Liver (tissue), 3 donors: ENCODE data around the gene GUCY1A1.

Source experiments
- ATF3 ChIP-seq: IDR thresholded peaks from 2 replicates; pipeline ENCODE4 v1.6.1; 2016; ENCODE audit warnings: antibody characterized with exemption
- EGR1 ChIP-seq, 2 donors: IDR thresholded peaks; 2 replicates each; pipeline ENCODE4 v1.6.1; 2016 to 2018; ENCODE audit warnings: antibody characterized with exemption in 2 of 2, low read depth in 2 of 2
- GABPA ChIP-seq, 2 donors: IDR thresholded peaks in 1 of 2; conservative IDR thresholded peaks in 1 of 2; 2 replicates each; pipeline ENCODE4 v1.6.1; 2016; ENCODE audit warnings: antibody characterized with exemption in 2 of 2, mild to moderate bottlenecking in 1 of 2, moderate library complexity in 1 of 2
- JUND ChIP-seq, 2 donors: IDR thresholded peaks; 2 replicates each; pipeline ENCODE4 v1.6.1; 2016; ENCODE audit warnings: antibody characterized with exemption in 2 of 2
- RAD21 ChIP-seq, 2 donors: IDR thresholded peaks; 2 replicates each; pipeline ENCODE4 v1.6.1; 2016; ENCODE audit warnings: antibody characterized with exemption in 2 of 2, mild to moderate bottlenecking in 2 of 2
- REST ChIP-seq: IDR thresholded peaks from 2 replicates; pipeline ENCODE4 v1.6.1; 2016; ENCODE audit warnings: antibody characterized with exemption, mild to moderate bottlenecking
- RXRA ChIP-seq, 2 donors: IDR thresholded peaks; 2 replicates each; pipeline ENCODE4 v1.6.1; 2017 to 2018; ENCODE audit warnings: antibody characterized with exemption in 2 of 2, mild to moderate bottlenecking in 1 of 2
- SP1 ChIP-seq: IDR thresholded peaks from 2 replicates; pipeline ENCODE4 v1.6.1; 2018; ENCODE audit warnings: antibody characterized with exemption, mild to moderate bottlenecking
- TAF1 ChIP-seq: conservative IDR thresholded peaks from 2 replicates; pipeline ENCODE4 v1.6.1; 2016; ENCODE audit warnings: antibody characterized with exemption, mild to moderate bottlenecking
- YY1 ChIP-seq: IDR thresholded peaks from 2 replicates; pipeline ENCODE4 v1.6.1; 2016; ENCODE audit warnings: antibody characterized with exemption, mild to moderate bottlenecking
- TF ChIP-seq, protein P1 (sequence below): fragments of 150-350 bp; IDR thresholded peaks from 2 replicates; pipeline ENCODE4 v1.5.1; 2017; ENCODE audit warnings: improper control_type of control experiment, low read depth, low read length; ENCODE audit not compliant: missing input control
- TF ChIP-seq, protein P2 (sequence below): IDR thresholded peaks from 2 replicates; pipeline ENCODE4 v1.6.1; 2016; ENCODE audit warnings: antibody characterized with exemption
- TF ChIP-seq, protein P3 (sequence below): IDR thresholded peaks from 2 replicates; pipeline ENCODE4 v1.6.1; 2016; ENCODE audit warnings: antibody characterized with exemption
- donor health status: healthy.
- donor health status: healthy.

DNA sequence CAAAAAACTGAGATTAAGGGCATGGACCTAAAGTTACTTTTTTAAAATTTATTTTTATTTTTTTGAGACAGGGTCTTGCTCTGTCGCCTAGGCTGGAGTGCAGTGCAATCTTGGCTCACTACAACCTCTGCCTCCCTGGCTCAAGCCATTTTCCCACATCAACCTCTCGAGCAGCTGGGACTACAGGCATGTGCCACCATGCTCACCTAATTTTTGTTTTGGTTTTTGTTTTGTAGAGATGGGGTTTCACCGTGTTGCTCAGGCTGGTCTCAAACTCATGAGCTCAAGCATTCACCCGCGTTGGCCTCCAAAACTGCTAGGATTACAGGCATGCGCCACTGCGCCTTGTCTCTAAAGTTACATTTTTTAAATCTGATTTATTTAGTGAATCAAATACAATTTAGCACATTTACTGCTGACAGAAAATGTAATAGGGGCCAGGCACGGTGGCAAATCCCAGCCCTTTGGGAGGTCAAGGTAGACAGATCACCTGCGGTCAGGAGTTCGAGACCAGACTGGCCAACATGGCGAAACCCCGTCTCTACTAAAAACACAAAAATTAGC is 38.3 kb downstream of the GUCY1A1 start:
- no peak for TF ChIP-seq SP1
- TF ChIP-seq, protein P1, sequence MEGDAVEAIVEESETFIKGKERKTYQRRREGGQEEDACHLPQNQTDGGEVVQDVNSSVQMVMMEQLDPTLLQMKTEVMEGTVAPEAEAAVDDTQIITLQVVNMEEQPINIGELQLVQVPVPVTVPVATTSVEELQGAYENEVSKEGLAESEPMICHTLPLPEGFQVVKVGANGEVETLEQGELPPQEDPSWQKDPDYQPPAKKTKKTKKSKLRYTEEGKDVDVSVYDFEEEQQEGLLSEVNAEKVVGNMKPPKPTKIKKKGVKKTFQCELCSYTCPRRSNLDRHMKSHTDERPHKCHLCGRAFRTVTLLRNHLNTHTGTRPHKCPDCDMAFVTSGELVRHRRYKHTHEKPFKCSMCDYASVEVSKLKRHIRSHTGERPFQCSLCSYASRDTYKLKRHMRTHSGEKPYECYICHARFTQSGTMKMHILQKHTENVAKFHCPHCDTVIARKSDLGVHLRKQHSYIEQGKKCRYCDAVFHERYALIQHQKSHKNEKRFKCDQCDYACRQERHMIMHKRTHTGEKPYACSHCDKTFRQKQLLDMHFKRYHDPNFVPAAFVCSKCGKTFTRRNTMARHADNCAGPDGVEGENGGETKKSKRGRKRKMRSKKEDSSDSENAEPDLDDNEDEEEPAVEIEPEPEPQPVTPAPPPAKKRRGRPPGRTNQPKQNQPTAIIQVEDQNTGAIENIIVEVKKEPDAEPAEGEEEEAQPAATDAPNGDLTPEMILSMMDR: no peak
- TF ChIP-seq REST: no peak
- TF ChIP-seq ATF3: no peak
- TF ChIP-seq TAF1: no peak
- no peak for TF ChIP-seq GABPA (IDR thresholded peaks at IDR 0.05 in 1 of 2, conservative IDR thresholded peaks at IDR 0.05 in 1 of 2)
- TF ChIP-seq JUND (IDR thresholded peaks at IDR 0.05): no peak
- no peak for TF ChIP-seq RXRA (IDR thresholded peaks at IDR 0.05)
- TF ChIP-seq, protein P2, sequence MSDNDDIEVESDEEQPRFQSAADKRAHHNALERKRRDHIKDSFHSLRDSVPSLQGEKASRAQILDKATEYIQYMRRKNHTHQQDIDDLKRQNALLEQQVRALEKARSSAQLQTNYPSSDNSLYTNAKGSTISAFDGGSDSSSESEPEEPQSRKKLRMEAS: no peak
- no peak for TF ChIP-seq YY1
- TF ChIP-seq RAD21 (IDR thresholded peaks at IDR 0.05): no peak
- TF ChIP-seq, protein P3, sequence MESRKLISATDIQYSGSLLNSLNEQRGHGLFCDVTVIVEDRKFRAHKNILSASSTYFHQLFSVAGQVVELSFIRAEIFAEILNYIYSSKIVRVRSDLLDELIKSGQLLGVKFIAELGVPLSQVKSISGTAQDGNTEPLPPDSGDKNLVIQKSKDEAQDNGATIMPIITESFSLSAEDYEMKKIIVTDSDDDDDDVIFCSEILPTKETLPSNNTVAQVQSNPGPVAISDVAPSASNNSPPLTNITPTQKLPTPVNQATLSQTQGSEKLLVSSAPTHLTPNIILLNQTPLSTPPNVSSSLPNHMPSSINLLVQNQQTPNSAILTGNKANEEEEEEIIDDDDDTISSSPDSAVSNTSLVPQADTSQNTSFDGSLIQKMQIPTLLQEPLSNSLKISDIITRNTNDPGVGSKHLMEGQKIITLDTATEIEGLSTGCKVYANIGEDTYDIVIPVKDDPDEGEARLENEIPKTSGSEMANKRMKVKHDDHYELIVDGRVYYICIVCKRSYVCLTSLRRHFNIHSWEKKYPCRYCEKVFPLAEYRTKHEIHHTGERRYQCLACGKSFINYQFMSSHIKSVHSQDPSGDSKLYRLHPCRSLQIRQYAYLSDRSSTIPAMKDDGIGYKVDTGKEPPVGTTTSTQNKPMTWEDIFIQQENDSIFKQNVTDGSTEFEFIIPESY: no peak
- TF ChIP-seq EGR1 (IDR thresholded peaks at IDR 0.05; ENCODE audit: low read depth in 2 of 2): no peak
